ENCODE measurements around the gene OAT.

DNA sequence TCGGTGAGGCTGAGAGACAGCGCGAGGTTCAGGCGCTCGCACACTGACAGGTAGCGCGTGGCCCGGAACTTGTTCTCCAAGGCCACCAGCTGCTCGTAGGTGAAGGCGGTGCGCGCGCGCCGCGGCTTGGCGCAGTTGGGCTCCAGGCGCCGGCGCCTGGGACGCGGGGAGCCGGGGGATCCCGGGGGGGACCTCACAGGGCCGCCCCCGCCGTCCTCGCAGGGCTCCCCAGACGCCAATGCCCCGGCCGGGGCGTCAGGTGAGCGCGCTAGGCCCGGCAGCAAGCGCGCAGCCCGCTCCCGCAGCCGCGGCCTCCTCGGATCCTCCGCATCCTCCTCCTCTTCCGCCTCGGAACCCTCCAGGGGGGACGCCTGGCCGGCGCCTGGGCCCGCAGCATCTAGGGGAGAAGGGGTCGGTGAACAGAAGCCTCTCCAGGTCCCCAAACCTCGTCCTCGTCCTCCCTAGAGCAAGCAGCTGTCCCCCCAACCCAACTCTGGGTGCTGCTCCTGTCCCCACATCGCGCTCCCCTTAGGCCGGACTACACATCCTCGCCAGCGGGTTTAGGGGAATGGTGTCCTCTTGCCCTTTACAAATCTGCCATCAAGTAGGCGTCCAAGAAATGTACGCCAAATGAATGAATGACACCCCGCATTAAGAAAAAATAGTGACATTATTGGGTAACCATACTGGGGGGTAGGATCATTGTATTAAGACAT lies 29.2 kb upstream of the OAT start:
- TF ChIP-seq, protein P1, sequence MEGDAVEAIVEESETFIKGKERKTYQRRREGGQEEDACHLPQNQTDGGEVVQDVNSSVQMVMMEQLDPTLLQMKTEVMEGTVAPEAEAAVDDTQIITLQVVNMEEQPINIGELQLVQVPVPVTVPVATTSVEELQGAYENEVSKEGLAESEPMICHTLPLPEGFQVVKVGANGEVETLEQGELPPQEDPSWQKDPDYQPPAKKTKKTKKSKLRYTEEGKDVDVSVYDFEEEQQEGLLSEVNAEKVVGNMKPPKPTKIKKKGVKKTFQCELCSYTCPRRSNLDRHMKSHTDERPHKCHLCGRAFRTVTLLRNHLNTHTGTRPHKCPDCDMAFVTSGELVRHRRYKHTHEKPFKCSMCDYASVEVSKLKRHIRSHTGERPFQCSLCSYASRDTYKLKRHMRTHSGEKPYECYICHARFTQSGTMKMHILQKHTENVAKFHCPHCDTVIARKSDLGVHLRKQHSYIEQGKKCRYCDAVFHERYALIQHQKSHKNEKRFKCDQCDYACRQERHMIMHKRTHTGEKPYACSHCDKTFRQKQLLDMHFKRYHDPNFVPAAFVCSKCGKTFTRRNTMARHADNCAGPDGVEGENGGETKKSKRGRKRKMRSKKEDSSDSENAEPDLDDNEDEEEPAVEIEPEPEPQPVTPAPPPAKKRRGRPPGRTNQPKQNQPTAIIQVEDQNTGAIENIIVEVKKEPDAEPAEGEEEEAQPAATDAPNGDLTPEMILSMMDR (conservative IDR thresholded peaks at IDR 0.05; ENCODE audit: low read depth, low read length): no peak
- TF ChIP-seq EZH2phosphoT487 (IDR thresholded peaks at IDR 0.05; ENCODE audit: borderline replicate concordance, low read length): no peak
- TF ChIP-seq EZH2 (IDR thresholded peaks at IDR 0.05; ENCODE audit: low read length, unreplicated experiment): no peak

Measured in PC-3 (cell line).